Stimulated activated CD8-positive, alpha-beta memory T cell treated with anti-CD3 and anti-CD28 coated beads, Interleukin-12 subunit alpha, Interleukin-12 subunit beta, amount 100 ng/mL, for 24 hours (primary cell): Measurements from ENCODE around the gene TMEM178B.
"Not testable (repeated sequence)": the region's sequence is repeated elsewhere in the genome, so short reads cannot be mapped to it uniquely, and the experiment has no call there.

Experiments
- DNase-seq: peaks from one replicate; pipeline ENCODE4 v3.0.0-alpha.2; 2020; ENCODE audit errors: extremely low read depth

Gene TMEM178B

DNA sequence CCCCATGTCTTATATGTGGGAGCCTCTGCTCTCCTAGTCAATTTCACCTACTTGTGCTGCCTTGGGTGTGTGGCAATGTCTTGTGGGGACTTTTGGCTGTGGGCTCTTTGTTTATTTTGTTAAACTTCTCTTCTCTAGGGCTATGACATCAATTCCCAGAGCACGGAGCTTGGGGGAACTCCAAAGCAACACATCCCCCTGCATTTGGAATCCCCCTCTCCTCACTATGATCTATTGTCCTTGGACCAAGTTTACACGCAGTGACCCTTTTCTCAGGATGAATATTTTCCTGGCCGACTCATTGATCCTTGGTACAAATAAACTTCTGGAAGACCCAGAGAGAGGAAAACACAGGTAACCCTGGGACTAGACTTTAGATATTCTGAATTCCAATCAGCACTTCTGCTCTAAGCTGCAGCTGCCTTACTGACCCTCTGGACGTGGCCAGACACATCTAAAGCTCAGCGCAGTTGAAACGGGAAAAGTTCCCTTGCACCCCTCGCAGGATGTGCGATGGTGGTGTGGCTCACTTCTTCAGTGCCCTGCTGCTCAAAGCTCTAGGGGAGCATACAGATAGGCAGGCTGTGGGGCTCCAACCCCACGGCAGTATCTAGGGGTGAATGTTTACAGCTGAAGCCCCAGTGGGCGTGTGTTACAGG is 110.8 kb downstream of the TMEM178B start:
- no peak for DNase-seq

GRCh38 chr7:141185369-141185967 is 111.6 kb downstream of the TMEM178B start:
- DNase-seq, result no peak

- no peak for DNase-seq
Observed at GRCh38 chr7:141189231-141189630, 115.4 kb downstream of the TMEM178B start.

- no peak for DNase-seq
Observed at GRCh38 chr7:141190495-141190894, 116.6 kb downstream of the TMEM178B start.

DNA sequence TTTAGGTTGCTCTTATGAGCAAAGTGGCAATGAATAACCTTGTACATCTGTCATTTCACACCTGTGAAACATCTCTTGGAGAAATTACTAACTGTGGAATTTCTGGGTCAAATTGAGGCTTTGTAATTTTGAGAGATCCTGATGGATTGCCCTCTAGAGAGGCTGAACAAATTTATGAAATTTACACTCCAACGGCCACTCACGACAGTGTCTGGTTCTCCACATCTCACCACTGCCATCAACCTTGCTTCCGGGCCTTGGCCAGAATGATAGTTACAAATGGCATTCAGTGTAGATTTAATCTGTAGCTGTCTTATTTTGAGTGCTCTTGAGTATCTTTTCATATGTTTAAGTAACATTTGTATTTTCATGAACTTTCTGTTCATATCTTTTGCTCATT is 117.4 kb downstream of the TMEM178B start:
- DNase-seq, result no peak

DNA sequence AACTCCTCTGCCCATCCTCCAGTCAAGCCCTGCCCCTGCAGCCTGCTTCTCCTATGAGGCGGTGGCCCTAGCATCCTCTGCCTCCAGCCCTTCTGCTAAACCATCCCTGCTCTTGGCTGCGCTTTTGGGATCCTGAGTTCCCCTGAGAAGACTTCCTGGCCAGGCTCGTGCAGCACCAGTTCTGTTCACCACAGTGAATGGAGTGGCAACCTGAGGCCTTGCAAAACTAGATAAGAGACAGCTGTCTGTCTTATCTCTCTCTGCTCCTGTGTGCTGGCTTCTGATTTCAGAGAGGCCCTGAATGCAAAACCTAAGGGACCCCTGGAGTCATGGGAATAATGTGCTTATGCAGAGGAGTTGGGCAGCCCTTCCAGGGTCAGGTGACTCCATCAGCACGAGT is 119.2 kb downstream of the TMEM178B start:
- DNase-seq, result no peak

DNA sequence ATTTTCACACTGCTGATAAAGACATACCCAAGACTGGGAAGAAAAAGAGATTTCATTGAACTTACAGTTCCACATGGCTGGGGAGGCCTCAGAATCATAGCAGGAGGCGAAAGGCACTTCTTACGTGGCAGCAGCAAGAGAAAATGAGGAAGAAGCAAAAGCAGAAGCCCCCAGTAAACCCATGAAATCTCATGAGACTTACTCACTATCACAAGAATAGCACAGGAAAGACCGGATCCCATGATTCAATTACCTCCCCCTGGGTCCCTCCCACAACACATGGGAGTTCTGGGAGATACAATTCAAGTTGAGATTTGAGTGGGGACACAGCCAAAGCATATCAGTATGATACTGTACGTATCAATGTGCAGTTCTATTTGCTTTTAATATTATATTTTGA is 121.9 kb downstream of the TMEM178B start:
- not testable (repeated sequence) for DNase-seq

- DNase-seq, result no peak
Observed at GRCh38 chr7:141198194-141198958, 124.5 kb downstream of the TMEM178B start.

DNA sequence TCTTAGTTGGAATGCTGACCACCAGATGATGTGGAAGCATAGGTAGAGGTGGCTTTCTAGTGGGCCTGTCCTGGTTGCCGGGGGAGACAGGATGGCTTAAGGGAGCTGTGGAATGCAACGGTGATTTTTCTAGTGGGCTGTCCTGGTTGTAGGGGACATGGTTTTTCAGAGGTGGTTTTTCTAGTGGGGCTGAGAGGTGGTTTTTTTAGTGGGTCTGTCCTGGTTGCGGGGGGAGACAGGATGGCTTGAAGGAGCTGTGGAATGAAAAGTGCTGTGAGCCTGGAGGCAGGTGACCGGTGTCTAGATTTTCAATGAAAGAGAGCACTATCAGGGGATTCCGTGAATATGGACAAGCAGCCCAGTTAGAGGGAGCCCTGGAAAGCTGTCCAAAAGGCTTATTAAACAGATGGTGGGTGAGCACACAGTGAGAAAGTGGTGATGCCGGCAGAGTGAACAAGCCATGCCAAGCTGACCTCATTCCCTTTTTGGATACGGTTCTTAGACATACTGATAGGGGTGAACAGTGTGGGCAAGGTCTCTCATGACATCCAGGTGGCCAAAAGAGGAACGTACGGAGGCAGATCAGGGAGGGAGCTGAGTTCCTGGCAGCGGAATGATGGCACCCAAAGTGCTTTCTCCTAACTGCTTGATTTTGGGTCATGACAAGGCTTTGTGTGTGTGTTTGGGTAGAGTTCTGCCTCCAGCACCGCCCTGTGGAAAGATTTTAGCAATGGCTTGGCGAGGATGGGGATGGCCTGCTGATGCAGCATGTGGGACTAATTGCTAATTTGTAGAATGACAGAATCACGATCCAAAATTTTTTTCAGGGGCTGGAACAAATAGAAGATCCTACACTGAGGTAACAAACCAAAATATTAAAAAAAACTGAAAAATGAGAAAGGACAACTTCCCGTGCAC is 126.6 kb downstream of the TMEM178B start:
- no peak for DNase-seq

- no peak for DNase-seq
Observed at GRCh38 chr7:141201145-141201885, 127.5 kb downstream of the TMEM178B start.

- no peak for DNase-seq
Observed at GRCh38 chr7:141202535-141202934, 128.7 kb downstream of the TMEM178B start.

GRCh38 chr7:141203177-141203576 is 129.3 kb downstream of the TMEM178B start:
- no peak for DNase-seq

GRCh38 chr7:141203586-141203985 is 129.7 kb downstream of the TMEM178B start:
- no peak for DNase-seq

DNA sequence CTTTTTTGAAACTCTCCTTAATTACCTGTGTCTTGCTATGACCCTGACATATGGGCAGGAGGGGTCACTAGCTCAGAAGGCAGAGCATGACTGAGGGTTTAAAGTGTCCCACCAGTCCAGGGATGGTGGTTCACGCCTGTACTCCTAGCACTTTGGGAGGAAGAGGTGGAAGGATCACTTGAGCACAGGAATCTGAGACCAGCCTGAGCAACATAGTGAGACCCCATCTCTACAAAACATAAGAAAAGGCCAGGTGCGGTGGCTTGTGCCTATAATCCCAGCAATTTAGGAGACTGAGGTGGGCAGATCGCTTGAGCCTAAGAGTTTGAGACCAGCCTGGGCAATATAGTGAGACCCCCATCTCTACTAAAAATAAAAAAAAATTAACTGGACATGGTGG is 133.8 kb downstream of the TMEM178B start:
- no peak for DNase-seq

- no peak for DNase-seq
Observed at GRCh38 chr7:141208539-141208938, 134.7 kb downstream of the TMEM178B start.

DNA sequence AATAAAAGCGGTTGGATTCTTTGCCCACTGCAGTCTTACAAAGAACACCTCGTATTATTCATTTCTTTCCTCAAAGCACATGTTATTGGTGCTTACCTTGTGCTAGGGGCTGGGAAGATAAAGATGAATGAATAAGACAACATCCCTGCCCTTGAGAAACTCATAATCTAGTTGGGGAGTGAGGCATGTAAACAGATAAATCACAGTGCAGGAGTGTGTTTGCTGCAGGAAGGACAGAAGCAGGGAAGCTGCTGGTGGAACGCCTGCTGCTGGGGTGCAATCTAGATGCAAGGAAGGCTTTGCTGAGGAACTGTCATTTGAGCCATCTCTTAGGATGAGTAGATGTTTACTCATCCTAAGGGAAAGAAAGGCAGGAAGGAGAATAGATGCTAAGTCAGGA is 135.6 kb downstream of the TMEM178B start:
- no peak for DNase-seq

DNA sequence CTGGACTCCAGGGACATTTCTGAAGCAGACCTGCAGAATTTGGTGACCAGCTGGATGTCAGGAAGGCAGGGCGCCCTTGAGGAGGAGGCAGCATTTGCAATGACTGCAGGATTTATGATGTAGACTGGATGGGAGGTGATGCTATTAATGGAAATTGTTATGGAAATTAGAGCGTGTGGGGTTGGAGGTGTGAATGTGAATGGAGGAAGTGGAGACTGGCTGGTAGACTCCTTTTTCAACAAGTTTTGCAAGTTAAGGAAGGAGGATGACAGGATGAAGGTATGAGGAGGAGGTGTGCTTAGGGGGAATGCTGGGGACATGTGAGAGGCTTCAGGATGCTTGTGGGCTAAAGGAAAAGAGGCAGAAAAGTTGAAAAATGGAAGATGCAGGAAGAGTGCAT is 137.0 kb downstream of the TMEM178B start:
- no peak for DNase-seq

DNA sequence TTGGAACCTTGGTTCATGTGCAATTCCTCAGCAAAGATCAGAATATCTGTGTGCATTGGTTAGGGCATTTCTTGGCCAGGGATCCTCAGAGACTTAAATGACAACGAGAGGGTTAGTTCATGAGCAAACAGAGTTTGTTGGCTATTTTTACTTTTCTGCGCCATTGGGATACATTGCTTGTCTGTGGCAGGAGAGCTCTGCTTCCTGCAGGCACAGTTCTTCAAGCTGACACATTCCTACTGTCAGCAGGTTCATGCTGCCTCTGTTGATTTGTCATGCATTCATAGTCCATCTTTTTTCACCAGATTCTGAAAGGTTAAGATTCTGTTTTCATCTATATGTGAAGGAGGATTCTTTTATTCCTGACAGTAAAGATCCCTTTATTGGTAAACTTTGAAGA is 139.4 kb downstream of the TMEM178B start:
- DNase-seq, result no peak

- no peak for DNase-seq
Observed at GRCh38 chr7:141217938-141218337, 144.1 kb downstream of the TMEM178B start.

- DNase-seq, result no peak
Observed at GRCh38 chr7:141218941-141219340, 145.1 kb downstream of the TMEM178B start.

DNA sequence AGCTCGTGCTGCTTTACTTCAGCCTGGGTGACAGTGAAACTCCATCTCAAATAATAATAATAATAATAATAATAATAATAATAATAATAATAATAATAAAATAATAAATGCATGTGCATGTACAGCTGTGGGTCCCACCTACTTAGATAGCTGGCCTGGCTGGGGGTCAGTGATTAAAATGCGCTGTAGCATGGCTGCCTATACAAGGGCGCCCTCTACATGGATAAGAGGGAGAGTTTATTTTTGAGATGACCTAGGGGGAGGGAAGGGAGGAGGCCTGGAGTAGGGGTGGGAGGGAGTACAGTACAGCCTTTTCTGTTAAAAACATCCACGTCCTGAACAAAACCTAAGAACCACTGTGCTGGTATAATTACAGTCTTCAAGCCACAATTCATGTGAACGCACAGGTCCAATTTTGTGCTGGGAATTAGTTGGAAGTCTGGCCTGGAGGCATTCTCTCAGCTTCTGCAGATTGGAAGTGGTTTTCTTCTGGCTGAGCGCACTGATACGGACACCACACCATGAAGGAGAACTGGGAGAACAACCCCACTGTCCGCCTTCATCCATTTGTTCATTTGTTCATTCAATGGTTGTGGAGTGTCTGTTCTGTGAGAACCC is 146.5 kb downstream of the TMEM178B start:
- DNase-seq, result no peak
